Thyroid gland (tissue), 4 donors: ENCODE data around the gene CNPY4. TPM values are rescaled to one million over a fixed set of nuclear protein-coding genes. Genes with fewer than 3 reads are reported as not detected.

ENCODE experiments used
- DNase-seq, 2 donors: peaks; one replicate each; pipeline ENCODE4 v3.0.0-alpha.2; 2019
- H3K27ac ChIP-seq, 3 donors: fragments of 200-600 bp; sonication (generic); 1 replicate in 2 of 3; 2 replicates in 1 of 3; pipeline ENCODE4 v1.5.1; 2016 to 2019; ENCODE audit warnings: mild to moderate bottlenecking in 1 of 3, moderate library complexity in 1 of 3
- H3K27me3 ChIP-seq: fragments of 200-600 bp; sonication (generic); one replicate; pipeline ENCODE4 v1.5.1; 2019
- H3K36me3 ChIP-seq, 2 donors: fragments of 200-600 bp; sonication (generic); one replicate each; pipeline ENCODE4 v1.5.1; 2016 to 2019
- H3K4me1 ChIP-seq, 2 donors: fragments of 200-600 bp; sonication (generic); one replicate each; pipeline ENCODE4 v1.5.1; 2017 to 2019
- H3K4me3 ChIP-seq, 3 donors: fragments of 200-600 bp; sonication (generic); replicated peaks in 1 of 3; 1 replicate in 2 of 3; 2 replicates in 1 of 3; pipeline ENCODE4 v1.5.1; 2016; ENCODE audit warnings: mild to moderate bottlenecking in 1 of 3
- H3K9me3 ChIP-seq: fragments of 200-600 bp; sonication (generic); one replicate; pipeline ENCODE4 v1.5.1; 2017
- POLR2A ChIP-seq, 2 donors: fragments of 450-650 bp; IDR thresholded peaks; one replicate each; pipeline ENCODE4 v1.6.1; 2017; ENCODE audit warnings: antibody characterized with exemption in 2 of 2, mild to moderate bottlenecking in 2 of 2, moderate library complexity in 1 of 2
- WGBS, 2 donors: methylation state at CpG; one replicate each; pipeline ENCODE4 v1.1.5; 2017; 5-methylcytosine and 5-hydroxymethylcytosine counted together
- intact Hi-C: fragments of 100-400 bp; cut with DNase I; formaldehyde crosslinking; loops from one replicate; pipeline ENCODE4 v1.15.1; 2023
- total RNA-seq, 4 donors: library from RNA; depleted of rRNA; stranded (reverse); fragments of >200 nt; gene quantifications; one replicate each; pipeline ENCODE4 v1.2.3, GENCODE V29; 2016
- TF ChIP-seq, protein P1 (sequence below), 6 experiments: fragments of 200-600 bp in 3 of 6; fragments of 450-650 bp in 3 of 6; sonication (generic) in 3 of 6; IDR thresholded peaks; one replicate each; pipeline ENCODE4 v1.5.1; 2016 to 2019; ENCODE audit warnings: antibody characterized with exemption in 6 of 6, mild to moderate bottlenecking in 2 of 6, inconsistent platforms in 1 of 6, moderate library complexity in 1 of 6

The CNPY4 gene
- total RNA-seq, 4 donors from 2014 or later = 4.1 to 14.5 (median 13.1) TPM

GRCh38 chr7:100101016-100101862 lies 18.2 kb upstream of the CNPY4 start, which contains the start of the genes AP4M1 and MCM7:
Gene AP4M1, plus strand, starts transcription at chr7:100101643. Its CDS starts 72 bp downstream, at chr7:100101715.
Gene MCM7, minus strand, starts transcription at chr7:100101397. Its CDS starts 103 bp downstream, at chr7:100101294.
- intact Hi-C loops = no loop called here
- peak; percentile 99 for DNase-seq
- peaks cover 11 to 17% of the 10 kb centered on the region in 2 donors for H3K4me1 ChIP-seq
- peak in 1 of 2 donors; percentile 38 for TF ChIP-seq POLR2A (IDR thresholded peaks at IDR 0.05)
- TF ChIP-seq, protein P1, sequence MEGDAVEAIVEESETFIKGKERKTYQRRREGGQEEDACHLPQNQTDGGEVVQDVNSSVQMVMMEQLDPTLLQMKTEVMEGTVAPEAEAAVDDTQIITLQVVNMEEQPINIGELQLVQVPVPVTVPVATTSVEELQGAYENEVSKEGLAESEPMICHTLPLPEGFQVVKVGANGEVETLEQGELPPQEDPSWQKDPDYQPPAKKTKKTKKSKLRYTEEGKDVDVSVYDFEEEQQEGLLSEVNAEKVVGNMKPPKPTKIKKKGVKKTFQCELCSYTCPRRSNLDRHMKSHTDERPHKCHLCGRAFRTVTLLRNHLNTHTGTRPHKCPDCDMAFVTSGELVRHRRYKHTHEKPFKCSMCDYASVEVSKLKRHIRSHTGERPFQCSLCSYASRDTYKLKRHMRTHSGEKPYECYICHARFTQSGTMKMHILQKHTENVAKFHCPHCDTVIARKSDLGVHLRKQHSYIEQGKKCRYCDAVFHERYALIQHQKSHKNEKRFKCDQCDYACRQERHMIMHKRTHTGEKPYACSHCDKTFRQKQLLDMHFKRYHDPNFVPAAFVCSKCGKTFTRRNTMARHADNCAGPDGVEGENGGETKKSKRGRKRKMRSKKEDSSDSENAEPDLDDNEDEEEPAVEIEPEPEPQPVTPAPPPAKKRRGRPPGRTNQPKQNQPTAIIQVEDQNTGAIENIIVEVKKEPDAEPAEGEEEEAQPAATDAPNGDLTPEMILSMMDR (IDR thresholded peaks at IDR 0.05) = no peak
- no peaks in the 10 kb centered on the region for H3K9me3 ChIP-seq
- WGBS, 2 donors = 0 to 2% methylated on average over 20 to 27 of the region's 80 CpGs
- H3K36me3 ChIP-seq = peaks cover 32 to 45% of the 10 kb centered on the region in 2 donors
- H3K27me3 ChIP-seq = no peaks in the 10 kb centered on the region
- peak within 1 kb of the TSS; percentile 90 to 95 (median 94) for H3K27ac ChIP-seq
- H3K4me3 ChIP-seq = peak within 1 kb of the TSS; percentile 50 to 81 (median 78)

DNA sequence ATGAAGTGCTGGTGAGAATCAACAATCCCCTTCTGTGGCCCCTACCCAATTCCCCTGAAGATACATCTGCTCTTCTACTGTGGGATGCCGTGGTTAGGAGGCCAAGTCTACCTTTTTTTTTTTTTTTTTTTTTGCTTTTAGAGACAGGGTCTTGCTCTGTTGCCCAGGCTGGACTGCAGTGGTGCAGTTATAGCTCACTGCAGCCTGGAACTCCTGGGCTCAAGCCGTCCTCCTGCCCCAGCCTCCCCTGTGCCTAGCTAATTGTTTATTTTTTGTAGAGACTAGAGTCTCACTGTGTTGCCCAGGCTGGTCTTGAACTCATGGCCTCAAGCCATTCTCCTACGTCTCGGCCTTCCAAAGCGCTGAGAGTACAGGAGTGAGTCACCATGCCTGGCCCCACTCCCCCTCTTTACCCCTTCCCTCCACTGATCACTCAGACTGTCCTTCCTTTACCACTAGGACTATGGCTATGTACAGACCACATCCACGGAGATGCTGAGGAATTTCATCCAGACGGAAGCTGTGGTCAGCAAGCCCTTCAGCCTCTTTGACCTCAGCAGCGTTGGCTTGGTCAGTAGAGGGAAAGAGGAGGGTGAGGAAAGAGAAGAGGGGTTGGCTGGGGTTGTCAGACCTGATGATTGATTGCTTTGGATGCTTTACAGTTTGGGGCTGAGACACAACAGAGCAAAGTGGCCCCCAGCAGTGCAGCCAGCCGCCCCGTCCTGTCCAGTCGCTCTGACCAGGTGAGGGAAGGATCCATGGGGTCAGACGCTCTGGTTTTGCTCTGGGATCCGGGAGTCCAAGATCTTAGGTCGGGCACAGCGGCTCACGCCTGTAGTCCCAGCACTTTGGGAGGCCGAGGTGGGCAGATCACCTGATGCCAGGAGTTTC lies 16.2 kb upstream of the CNPY4 start:
- no peaks in the 10 kb centered on the region for H3K27me3 ChIP-seq
- H3K36me3 ChIP-seq = peaks cover 13 to 32% of the 10 kb centered on the region in 2 donors
- intact Hi-C loops = no loop called here
- no peak overlapping the region for H3K27ac ChIP-seq
- peaks cover 11 to 17% of the 10 kb centered on the region in 2 donors for H3K4me1 ChIP-seq
- no peaks in the 10 kb centered on the region for H3K9me3 ChIP-seq
- no peak overlapping the region for H3K4me3 ChIP-seq
- 82 to 91% methylated on average over 17 of the region's 17 CpGs for WGBS, 2 donors
- no peak for TF ChIP-seq POLR2A (IDR thresholded peaks at IDR 0.05)
- TF ChIP-seq, protein P1 (IDR thresholded peaks at IDR 0.05) = no peak
- DNase-seq = no peak

DNA sequence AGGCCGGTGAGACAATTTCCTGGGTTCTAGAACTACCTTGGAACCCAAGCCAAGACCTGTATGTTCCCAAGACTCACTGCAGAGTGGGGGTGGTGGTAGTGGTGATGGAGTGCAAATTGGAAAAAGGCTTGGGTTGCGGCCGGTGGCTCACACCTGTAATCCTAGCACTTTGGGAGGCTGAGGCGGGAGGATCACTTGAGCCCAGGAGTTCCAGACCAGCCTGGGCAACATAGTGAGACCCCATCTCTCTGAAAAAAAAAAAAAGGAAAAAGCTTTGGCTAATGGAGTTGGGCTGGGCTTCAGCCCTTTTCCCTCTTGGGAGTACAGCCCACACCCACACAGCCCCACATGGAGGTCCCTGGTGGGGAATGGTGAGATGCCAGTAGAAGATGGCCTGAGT lies 13.9 kb upstream of the CNPY4 start:
- no peak overlapping the region for H3K4me3 ChIP-seq
- no peaks in the 10 kb centered on the region for H3K27me3 ChIP-seq
- peaks cover 7% of the 10 kb centered on the region in 2 donors for H3K4me1 ChIP-seq
- H3K27ac ChIP-seq = no peak overlapping the region
- DNase-seq = no peak
- intact Hi-C loops = no loop called here
- H3K36me3 ChIP-seq = peaks cover 14 to 35% of the 10 kb centered on the region in 2 donors
- no peaks in the 10 kb centered on the region for H3K9me3 ChIP-seq
- WGBS, 2 donors = 97 to 100% methylated on average over 4 of the region's 4 CpGs
- TF ChIP-seq, protein P1 (IDR thresholded peaks at IDR 0.05) = no peak
- TF ChIP-seq POLR2A (IDR thresholded peaks at IDR 0.05) = no peak

GRCh38 chr7:100106633-100107032 lies 12.8 kb upstream of the CNPY4 start:
- no peak for TF ChIP-seq POLR2A (IDR thresholded peaks at IDR 0.05)
- TF ChIP-seq, protein P1 (IDR thresholded peaks at IDR 0.05) = no peak
- intact Hi-C loops = no loop called here
- Histone ChIP-seq H3K36me3 (peaks cover 22 to 38% of the 10 kb centered on the region in 2 donors), H3K27ac (no peak overlapping the region), H3K27me3 (no peaks in the 10 kb centered on the region), H3K4me1 (peaks cover 4 to 7% of the 10 kb centered on the region in 2 donors), H3K9me3 (no peaks in the 10 kb centered on the region), H3K4me3 (no peak overlapping the region)
- no peak for DNase-seq
- WGBS, 2 donors = 86 to 89% methylated on average over 16 to 17 of the region's 17 CpGs
